ENCODE results near the gene GPR17. TPM values are rescaled to one million over a fixed set of nuclear protein-coding genes. Genes with fewer than 3 reads are reported as not detected.

GPR17 gene
- total RNA-seq, 1 experiment from 2014 or later = not detected

GRCh38 chr2:127678531-127678930 is 32.6 kb downstream of the GPR17 start:
- DNase-seq (ENCODE audit: low read depth, low spot score) = no peak
- peaks cover 7% of the 10 kb centered on the region for H3K4me1 ChIP-seq (ENCODE audit: control insufficient read depth, insufficient read depth, low read length)

GRCh38 chr2:127678991-127679390 is 33.0 kb downstream of the GPR17 start:
- Histone ChIP-seq H3K4me1 (ENCODE audit: control insufficient read depth, insufficient read depth, low read length) (peaks cover 7% of the 10 kb centered on the region), H3K36me3 (ENCODE audit: control insufficient read depth, insufficient read depth, low read length) (no peaks in the 10 kb centered on the region), H3K27me3 (ENCODE audit: control insufficient read depth, insufficient read depth, low read length) (peaks cover 4% of the 10 kb centered on the region; the same call in 1 of the 2 replicates), H3K4me3 (ENCODE audit: low read depth in 2 of 2, low read length in 2 of 2) (no peak overlapping the region), H3K27ac (ENCODE audit: low read length) (no peak overlapping the region), H3K9me3 (ENCODE audit: control insufficient read depth, insufficient read depth, low read depth, low read length) (no peaks in the 10 kb centered on the region)
- no peak for TF ChIP-seq TCF7L2 (IDR thresholded peaks at IDR 0.05; ENCODE audit: low read depth, low read length)
- no peak for TF ChIP-seq SIN3A (IDR thresholded peaks at IDR 0.05; ENCODE audit: borderline replicate concordance, insufficient read depth, low read depth, low read length)
- no peak for TF ChIP-seq POLR2AphosphoS5 (IDR thresholded peaks at IDR 0.05; ENCODE audit: low read depth, low read length)
- TF ChIP-seq REST (IDR thresholded peaks at IDR 0.05; ENCODE audit: insufficient read depth in 1 of 2, low read depth in 2 of 2, low read length in 1 of 2) = no peak
- TF ChIP-seq, protein P1, sequence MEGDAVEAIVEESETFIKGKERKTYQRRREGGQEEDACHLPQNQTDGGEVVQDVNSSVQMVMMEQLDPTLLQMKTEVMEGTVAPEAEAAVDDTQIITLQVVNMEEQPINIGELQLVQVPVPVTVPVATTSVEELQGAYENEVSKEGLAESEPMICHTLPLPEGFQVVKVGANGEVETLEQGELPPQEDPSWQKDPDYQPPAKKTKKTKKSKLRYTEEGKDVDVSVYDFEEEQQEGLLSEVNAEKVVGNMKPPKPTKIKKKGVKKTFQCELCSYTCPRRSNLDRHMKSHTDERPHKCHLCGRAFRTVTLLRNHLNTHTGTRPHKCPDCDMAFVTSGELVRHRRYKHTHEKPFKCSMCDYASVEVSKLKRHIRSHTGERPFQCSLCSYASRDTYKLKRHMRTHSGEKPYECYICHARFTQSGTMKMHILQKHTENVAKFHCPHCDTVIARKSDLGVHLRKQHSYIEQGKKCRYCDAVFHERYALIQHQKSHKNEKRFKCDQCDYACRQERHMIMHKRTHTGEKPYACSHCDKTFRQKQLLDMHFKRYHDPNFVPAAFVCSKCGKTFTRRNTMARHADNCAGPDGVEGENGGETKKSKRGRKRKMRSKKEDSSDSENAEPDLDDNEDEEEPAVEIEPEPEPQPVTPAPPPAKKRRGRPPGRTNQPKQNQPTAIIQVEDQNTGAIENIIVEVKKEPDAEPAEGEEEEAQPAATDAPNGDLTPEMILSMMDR (IDR thresholded peaks at IDR 0.05) = no peak
- in situ Hi-C loops (cut with HindIII; ENCODE audit: low pct_unique_long_range_greater_than_20kb, low sequenced_read_pairs) (no loop called here), intact Hi-C loops (cut with micrococcal nuclease; ENCODE audit: unreplicated experiment) (no loop called here)
- BruUV-seq (replicated peaks) = no TSS peak
- DNase-seq (ENCODE audit: low read depth, low spot score) (no peak), ATAC-seq (no peak)
- ChIA-PET CTCF (no interaction called here), POLR2A (no interaction called here)

More at GRCh38 chr2:127678531-127678930, 32.6 kb downstream of the GPR17 start:
- H3K4me3 ChIP-seq (ENCODE audit: low read depth in 2 of 2, low read length in 2 of 2) = no peak overlapping the region
- no peak overlapping the region for H3K27ac ChIP-seq (ENCODE audit: low read length)
- no peak for TF ChIP-seq POLR2AphosphoS5 (IDR thresholded peaks at IDR 0.05; ENCODE audit: low read depth, low read length)
- TF ChIP-seq SIN3A (IDR thresholded peaks at IDR 0.05; ENCODE audit: borderline replicate concordance, insufficient read depth, low read depth, low read length) = no peak
- no peak for TF ChIP-seq TCF7L2 (IDR thresholded peaks at IDR 0.05; ENCODE audit: low read depth, low read length)
- TF ChIP-seq REST (IDR thresholded peaks at IDR 0.05; ENCODE audit: insufficient read depth in 1 of 2, low read depth in 2 of 2, low read length in 1 of 2) = no peak
- TF ChIP-seq, protein P1 (IDR thresholded peaks at IDR 0.05) = no peak
- ChIA-PET CTCF (no interaction called here), POLR2A (no interaction called here)
- BruUV-seq (replicated peaks) = no TSS peak
- H3K36me3 ChIP-seq (ENCODE audit: control insufficient read depth, insufficient read depth, low read length) = no peaks in the 10 kb centered on the region
- intact Hi-C loops (cut with micrococcal nuclease; ENCODE audit: unreplicated experiment) = no loop called here
- peaks cover 4% of the 10 kb centered on the region; the same call in 1 of the 2 replicates for H3K27me3 ChIP-seq (ENCODE audit: control insufficient read depth, insufficient read depth, low read length)
- no peaks in the 10 kb centered on the region for H3K9me3 ChIP-seq (ENCODE audit: control insufficient read depth, insufficient read depth, low read depth, low read length)
- in situ Hi-C loops (cut with HindIII; ENCODE audit: low pct_unique_long_range_greater_than_20kb, low sequenced_read_pairs) = no loop called here
- no peak for ATAC-seq
